ENCODE results near the gene NGB.

The NGB gene

GRCh38 chr14:77264466-77265186 is 6.4 kb downstream of the NGB start:
- DNase-seq = peak in 1 of 14 donors; percentile 94

- peak in 3 of 14 donors; percentile 14 to 26 (median 20) for DNase-seq
These were observed 10.4 kb downstream of the NGB start for GRCh38 chr14:77260631-77261030.

- no peak for DNase-seq
These were observed 10.8 kb downstream of the NGB start for GRCh38 chr14:77260199-77260598.

- DNase-seq = no peak
These were observed 11.8 kb downstream of the NGB start for GRCh38 chr14:77259025-77259715.

GRCh38 chr14:77258566-77258965 is 12.4 kb downstream of the NGB start:
- DNase-seq = no peak

- DNase-seq = no peak
These were observed 13.3 kb downstream of the NGB start for GRCh38 chr14:77257700-77258099.

GRCh38 chr14:77256694-77257093 is 14.3 kb downstream of the NGB start:
- DNase-seq = no peak

- DNase-seq = no peak
These were observed 17.4 kb downstream of the NGB start for GRCh38 chr14:77253333-77254190.

- no peak for DNase-seq
These were observed 19.1 kb downstream of the NGB start for GRCh38 chr14:77251870-77252269.

- no peak for DNase-seq
These were observed 20.1 kb downstream of the NGB start for GRCh38 chr14:77250927-77251326.

GRCh38 chr14:77249286-77249685 is 21.7 kb downstream of the NGB start:
- no peak for DNase-seq

GRCh38 chr14:77248666-77249065 is 22.3 kb downstream of the NGB start:
- no peak for DNase-seq

- DNase-seq = no peak
These were observed 24.2 kb downstream of the NGB start for GRCh38 chr14:77246784-77247183.

- no peak for DNase-seq
These were observed 25.2 kb downstream of the NGB start for GRCh38 chr14:77245820-77246219.

GRCh38 chr14:77243853-77244252 is 27.2 kb downstream of the NGB start:
- DNase-seq = no peak

GRCh38 chr14:77242752-77243151 is 28.3 kb downstream of the NGB start:
- no peak for DNase-seq

- DNase-seq = no peak
These were observed 29.1 kb downstream of the NGB start for GRCh38 chr14:77241955-77242354.

GRCh38 chr14:77240336-77240915 is 30.6 kb downstream of the NGB start:
- DNase-seq = no peak

GRCh38 chr14:77239412-77239811 is 31.6 kb downstream of the NGB start:
- DNase-seq = no peak

- DNase-seq = no peak
These were observed 32.0 kb downstream of the NGB start for GRCh38 chr14:77238996-77239395.

GRCh38 chr14:77238356-77238755 is 32.6 kb downstream of the NGB start:
- DNase-seq = peak in 2 of 14 donors; percentile 9 to 51

GRCh38 chr14:77236814-77237213 is 34.2 kb downstream of the NGB start:
- DNase-seq = no peak

- no peak for DNase-seq
These were observed 39.3 kb downstream of the NGB start for GRCh38 chr14:77231721-77232120.
